Heart left ventricle (tissue), 13 donors: ENCODE data around the gene MVP.

Source experiments
- CTCF ChIP-seq, 12 donors: fragments of 200-600 bp; sonication (generic) in 4 of 12; IDR thresholded peaks; one replicate each; pipeline versions ENCODE4 v1.5.0 to v1.8.0; 2018 to 2022; ENCODE audit warnings: antibody characterized with exemption in 12 of 12, mild to moderate bottlenecking in 5 of 12
- POLR2A ChIP-seq, 2 donors: fragments of 450-650 bp; IDR thresholded peaks; one replicate each; pipeline ENCODE4 v1.6.1; 2017; ENCODE audit warnings: antibody characterized with exemption in 2 of 2, mild to moderate bottlenecking in 2 of 2, moderate library complexity in 2 of 2
- donor health status: ischemic (EF 13 %, LVEDD 7.1; RV severe dilation, severe dysfunction).
- donor health status: DM: no; HTN: yes; CAD: no.
- donor health status: DM: no; HTN: no; CAD: no.
- donor health status: ischemic (EF 25% LVEDD 6.9; RV normal size, moderate dysfunction).
- donor health status: ischemic (EF 25% LVEDD 5.7; RV mildly dilated, moderate dysfunction).
- donor health status: ischemic (EF 35%, LVEDD 5.7; RV mildly dilated, moderate dysfunction).
- donor health status: nonischemic (EF 11% LVEDD 7.7; RV severe dilation, severe dysfunction).
- donor health status: DM: yes; HTN: yes; CAD: no.
- donor health status: PGD.
- donor health status: ischemic (EF 29% LVEDD 5.4; RV normal size, mild dysfunction).
- donor health status: nonischemic (EF 23%, LVEDD 6.1; RV moderate dilation, normal function).

DNA sequence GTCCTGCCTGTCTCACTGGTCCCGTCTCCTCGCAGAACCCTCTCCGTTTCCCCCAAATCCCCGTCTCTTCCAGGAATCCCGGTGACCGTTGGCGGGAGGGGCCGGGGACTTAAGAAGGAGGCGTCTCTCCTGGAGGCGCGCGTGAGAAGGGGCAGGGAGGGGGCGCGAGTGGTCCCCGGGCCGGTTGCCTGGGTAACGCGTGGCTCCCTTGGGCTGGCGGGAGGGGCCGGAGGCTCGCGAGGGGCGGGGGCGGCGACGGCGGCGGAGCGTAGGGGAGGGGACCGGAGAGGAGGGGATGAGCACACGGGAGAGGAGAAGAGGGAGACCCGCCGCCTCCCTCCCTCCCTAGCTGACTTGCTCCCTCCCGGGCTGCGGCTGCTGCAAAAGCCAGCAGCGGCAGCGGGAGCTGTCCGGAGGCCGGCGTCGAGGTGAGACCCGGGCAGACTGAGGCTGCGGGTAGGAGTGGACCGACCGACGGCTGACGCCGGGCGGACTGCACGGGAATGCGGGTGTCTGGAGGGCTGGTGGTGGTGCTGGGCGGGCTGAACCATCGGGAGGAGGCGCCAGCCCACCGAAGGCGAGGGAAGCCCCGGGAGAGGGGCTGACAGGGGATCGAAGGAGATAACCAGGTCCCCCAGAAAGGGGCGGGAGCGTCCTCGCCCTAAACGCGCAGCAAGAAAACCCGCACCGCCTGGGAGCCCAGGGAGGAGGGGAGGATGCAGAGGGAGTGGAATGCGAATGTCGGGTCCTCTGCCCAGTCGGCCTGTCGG, 8.2 kb upstream of the MVP start, which contains the start of gene PRRT2:
- TF ChIP-seq CTCF (IDR thresholded peaks at IDR 0.05), result no peak
- no peak for TF ChIP-seq POLR2A (IDR thresholded peaks at IDR 0.05)
